Hepatic stellate cell (primary cell): ENCODE measurements around the gene NOL7.

Source experiments
- DNase-seq: peaks from one replicate; pipeline ENCODE4 v3.0.0; 2011; ENCODE audit warnings: low spot score

The NOL7 gene

DNA sequence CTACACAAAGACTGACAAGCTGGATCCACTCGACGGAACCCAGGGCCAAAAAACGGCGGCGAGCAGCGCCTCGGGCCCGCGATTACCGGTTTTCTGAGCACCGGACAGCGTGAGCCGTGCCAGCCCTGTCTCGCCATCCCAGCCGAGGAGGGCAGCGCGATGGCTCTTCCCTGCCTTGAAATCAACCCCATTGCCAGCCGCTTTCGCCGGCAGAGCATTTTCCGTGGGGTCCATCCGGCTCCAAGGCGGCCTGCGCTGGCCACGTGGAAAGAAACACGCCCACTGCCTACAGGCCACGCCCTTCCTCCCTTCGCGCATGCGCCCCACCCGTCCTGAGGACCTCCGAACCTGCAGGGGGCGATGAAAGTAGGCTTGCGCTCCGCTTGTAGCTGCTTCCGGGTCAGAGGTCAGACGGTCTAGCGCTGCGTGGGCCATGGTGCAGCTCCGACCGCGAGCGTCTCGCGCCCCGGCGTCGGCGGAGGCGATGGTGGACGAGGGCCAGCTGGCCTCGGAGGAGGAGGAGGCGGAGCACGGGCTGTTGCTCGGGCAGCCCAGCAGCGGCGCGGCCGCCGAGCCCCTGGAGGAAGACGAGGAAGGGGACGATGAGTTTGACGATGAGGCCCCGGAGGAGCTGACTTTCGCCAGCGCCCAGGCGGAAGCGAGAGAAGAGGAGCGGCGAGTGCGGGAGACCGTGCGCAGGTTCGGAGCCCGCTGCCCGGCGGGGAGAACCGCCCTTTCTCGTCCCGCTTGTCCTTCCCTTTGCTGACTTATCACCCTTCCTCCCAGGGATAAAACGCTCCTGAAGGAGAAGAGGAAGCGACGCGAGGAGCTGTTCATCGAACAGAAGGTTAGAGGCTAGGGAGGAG lies at the start of gene NOL7:
TSS of gene NOL7 (plus strand) at position 410 of the 866 bp plus-strand sequence. CDS start at position 434, 24 bp downstream.
- peak; percentile 95 for DNase-seq

DNA sequence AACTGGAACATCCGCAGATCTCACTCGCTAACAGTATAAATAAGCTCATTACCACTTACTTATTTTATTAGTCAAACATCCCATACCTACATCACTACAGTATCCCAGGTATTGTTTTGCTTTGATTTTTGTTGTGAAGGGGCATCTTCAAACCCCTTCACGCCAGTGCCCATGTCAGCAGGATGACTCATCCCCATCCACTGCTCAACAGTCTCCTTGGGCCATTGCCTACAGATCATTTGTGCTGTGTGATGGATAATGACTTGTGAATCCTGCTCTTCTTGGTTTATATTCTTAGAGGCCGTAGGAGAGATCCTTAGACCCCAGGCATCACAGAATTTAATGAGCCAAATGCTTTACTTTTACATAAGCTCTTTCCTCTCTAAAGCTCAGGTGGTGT lies 49.2 kb upstream of the NOL7 start:
- DNase-seq, result no peak

DNA sequence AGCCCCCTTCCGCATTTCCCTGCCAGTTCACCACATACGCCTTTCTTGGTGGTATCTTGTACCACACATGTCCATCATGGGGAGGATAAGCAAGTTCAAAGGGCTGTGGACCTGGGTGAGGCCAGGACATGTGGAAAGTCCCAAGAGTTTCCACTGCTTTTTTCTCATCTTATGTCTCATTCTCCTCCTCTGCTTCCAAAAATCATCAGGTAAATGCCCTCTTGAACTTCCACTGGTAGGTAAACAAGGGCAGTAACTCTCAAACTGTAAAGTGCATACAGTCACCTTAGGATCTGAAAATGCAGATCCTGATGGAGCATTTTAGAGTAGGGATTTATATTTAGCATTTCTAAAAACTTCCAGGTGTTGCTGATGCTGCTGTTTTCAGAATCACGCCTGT lies 48.6 kb upstream of the NOL7 start:
- no peak for DNase-seq

DNA sequence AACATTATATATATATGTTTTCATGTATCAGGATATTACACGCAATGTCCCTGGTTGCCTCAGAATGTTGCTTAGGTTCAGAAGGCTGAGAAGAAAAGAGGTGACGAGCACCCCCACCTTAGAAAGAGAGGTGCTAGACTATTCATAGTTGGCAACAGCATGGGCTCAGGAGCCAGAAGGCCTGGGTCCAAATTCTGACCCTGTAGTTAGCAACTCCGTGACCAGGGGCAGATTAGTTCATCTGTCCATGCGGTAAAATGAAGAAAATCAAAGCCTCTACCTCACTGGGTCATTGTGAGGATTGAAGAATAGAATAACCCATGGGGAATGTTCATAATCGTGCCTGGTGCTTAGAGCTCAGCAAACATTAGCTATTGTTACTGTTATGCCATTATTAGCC lies 46.2 kb upstream of the NOL7 start:
- no peak for DNase-seq

DNA sequence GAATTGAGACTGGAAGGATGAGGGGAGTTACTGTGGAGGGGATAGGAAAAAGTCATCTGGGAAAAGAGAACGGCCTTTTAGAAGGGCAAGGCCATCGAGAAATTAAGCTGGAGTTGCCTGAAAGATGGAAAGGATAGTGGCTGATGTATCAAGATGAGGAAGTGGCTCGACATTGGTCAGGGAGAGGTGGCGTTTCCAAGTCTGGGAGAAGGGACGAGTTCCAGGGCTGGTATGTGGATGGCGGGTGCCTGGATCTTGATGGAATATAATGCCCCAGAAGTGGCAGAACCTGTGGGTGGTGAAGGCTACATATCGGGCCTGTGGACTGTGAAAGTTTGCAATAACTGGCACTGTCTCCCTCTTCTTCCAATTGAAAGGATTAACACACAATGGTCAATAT lies 42.9 kb upstream of the NOL7 start:
- DNase-seq, result no peak

DNA sequence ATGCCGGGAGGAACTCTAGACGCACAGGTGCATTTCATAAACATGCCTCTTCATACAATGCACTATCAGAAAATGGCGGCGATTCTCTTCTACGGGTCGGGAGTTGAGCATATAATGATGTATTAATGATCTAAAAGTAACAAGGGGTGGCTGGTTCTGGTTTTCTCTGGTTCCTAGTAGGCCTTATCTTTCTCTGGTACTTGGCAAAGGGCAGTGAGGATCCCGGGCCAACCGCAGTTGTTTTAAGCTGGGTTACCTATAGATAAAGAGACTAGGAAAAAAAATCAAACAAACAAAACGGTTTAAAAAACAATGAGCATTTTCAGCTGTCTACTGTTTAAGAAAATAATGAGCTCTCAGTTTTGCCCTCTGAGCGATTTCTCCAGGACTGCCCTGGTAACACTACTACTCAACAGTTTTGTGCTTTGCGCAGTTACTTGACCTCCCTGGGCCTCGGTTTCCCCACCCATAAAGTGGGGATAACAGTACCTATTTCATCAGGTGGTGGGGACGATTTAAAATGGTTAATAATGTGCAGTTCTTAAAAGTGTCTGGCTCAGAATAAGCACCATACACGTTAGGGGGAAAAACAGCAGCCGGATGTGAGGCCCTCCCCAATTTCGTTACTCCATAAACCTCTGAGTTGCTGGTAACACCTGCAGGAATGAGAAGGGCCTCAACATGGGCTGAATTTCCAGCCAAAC lies 42.0 kb upstream of the NOL7 start:
- DNase-seq, result no peak

DNA sequence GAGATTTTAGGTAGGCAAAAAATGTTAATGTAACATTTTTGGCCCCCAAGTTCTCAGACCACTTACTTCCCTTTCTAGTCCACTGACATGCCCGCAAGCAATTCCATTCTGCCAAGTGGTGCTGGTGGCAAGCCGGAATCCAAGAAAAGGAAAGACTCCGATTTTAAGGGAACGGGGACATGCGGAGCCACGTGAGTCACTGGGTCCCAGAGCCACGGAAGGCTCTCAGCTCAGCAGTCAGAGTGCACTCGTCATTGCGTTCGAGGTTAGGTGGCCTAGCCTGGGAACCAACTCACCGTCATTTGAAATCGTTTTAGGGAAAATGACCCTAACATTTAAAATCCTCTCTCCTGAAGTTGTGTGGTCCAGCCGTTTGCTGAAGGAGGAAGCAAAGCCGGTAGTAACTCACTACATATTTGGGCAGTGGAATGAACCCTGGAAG lies 41.4 kb upstream of the NOL7 start:
- peak; percentile 56 for DNase-seq

DNA sequence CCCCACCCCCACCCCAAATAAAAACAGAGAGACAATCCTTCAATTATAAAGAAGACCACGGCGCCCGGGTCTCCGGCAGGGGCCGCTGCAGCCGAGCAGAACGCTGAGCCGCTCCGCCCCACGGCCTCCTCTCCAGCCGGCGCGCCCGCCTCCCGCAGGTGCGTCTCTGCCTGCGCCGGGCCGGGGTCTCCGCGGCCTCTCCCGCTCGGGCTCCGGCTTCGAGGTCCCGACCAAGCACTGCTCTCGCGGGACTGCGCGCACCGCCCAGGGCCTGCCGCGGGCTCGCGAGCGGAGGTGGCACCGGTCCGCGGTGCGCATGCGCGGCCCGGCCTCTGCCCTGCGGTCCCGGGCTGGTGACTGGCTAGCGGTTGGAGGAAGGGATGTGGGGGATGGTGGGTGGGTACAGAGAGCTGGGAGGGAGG lies 41.0 kb upstream of the NOL7 start:
- peak; percentile 98 for DNase-seq

DNA sequence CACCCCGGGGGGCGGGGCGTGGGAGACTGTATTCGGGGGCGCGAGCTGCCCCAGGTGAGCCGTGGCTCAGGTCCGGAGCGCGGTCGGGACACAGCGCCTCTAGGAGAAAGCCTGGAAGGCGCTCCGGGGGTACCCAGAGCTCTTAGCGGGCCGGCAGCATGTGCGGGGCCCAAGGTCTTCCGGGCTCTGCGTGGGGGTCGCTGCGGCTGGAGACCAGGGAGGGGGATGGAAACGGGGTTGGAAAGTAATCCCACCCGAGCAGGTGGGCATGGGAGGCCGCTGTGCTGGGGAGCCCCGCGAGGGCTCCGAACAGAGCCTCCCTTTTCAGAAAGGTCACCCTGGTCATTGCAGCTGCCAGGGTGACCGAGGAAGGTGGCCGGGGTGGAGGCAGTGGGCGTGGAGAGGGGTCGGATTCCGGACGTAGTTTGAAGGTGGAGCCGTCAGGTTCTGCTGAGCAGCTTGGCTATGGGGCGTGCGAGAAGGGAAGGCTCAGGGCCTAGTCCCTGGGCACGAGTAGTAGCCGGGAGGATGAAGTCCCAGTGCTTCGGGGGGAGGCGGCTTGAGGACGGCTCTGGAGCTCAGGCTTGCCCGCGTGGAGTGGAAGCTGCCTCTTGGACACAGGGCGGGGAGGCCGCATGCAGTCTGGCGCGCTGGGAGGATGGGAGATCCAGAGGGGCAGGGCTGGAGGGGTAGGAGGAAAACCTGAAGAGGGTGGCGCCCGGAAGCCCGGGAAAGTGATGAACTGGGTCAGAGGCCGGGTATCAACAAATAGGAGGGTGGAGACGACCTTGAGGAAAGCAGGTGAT lies 40.4 kb upstream of the NOL7 start, which contains the start of gene SIRT5:
TSS of gene SIRT5 (plus strand) at position 31 of the 806 bp plus-strand sequence. CDS start 9,510 bp downstream, outside the sequence.
- peak; percentile 78 for DNase-seq

DNA sequence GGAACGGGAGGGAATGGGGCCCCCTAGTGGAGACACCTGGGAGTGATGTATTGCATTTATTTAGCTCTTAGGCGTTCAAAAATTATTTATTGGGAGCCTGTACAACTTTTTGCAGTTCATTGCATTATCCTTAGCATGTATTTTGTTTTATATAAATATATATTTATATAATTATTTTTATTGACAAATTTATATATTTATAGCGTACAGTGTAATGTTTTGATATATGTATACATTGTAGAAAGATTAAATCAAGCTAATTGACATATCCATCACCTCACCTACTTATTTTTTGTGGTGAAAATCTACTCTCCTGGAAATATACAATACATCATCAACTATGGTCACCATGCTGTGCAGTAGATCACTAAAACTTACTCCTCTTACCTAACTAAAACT lies 39.8 kb upstream of the NOL7 start:
- no peak for DNase-seq

DNA sequence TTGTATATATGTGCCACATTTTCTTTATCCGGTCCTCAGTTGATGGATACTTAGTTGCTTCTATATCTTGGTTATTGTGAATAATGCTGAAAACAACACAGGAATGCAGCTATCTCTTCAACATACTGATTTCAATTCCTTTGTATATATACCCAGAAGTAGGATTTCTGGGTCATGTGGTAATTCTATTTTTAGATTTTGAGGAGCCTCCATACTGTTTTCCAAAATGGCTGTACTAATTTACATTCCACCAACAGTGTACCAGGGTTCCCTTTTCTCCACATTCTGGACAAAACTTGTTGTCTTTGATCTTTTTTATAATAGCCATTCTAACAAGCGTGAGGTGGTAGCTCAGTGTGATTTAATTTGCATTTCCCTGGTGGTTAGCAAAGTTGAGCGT lies 39.1 kb upstream of the NOL7 start:
- DNase-seq, result no peak

DNA sequence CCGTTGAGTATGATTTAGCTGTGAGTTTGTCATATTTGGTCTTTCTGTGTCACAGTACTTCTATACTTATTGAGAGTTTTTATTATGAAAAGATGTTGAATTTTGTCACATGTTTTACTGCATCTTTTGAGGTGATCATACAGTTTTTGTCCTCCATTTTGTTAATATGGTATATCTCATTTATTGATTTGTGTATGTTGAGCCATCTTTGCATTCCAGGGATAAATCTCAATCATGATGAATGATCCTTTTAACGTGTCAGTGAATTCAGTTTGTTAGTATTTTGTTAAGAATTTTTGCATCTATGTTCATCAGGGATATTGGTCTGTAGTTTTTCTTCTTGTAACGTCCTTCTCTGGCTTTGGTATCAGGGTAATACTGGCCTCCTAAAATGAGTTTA lies 37.2 kb upstream of the NOL7 start:
- no peak for DNase-seq

DNA sequence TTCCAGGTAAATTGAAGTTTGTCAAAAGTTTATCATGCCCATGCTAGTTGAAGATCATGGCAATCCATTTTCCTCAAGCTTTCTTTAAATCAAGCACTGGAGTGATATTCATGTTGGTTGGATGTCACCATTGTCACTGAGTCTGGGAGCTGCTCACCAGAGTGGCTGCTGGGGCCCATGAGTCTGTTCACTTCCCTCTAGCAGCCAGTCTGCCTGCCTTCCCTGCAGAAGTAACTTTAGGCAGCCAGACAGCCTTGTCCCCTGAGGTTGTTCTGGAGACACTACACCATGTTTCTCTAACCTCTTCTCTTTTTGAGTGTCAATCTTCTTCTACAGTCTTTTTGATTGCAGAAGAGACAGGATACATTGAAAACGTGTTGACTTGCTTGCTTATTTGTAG lies 35.2 kb upstream of the NOL7 start:
- no peak for DNase-seq

DNA sequence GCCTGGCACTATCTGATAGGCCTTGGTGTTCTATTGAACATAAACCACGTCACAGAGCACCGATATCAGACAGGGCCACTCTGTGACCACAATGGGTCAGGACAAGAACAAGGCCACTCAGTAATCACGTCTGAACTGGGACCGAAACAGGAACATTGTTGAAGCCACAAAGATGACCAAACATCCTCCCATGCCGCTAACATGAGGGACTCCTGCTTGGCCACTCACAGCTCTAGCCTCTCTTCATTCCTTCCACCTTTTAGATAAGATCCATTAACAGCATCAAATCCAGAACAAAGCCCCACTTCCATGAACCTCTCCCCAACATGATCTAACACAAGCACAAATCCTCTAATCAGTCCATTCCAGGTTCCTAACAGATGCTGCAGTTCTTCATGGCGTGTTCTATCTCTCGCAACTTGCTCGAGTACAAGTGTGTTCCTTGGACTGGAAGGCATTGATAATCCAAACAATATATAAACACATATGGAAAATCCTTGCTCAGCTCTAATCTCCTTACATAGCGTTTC lies 33.4 kb upstream of the NOL7 start:
- DNase-seq, result no peak

DNA sequence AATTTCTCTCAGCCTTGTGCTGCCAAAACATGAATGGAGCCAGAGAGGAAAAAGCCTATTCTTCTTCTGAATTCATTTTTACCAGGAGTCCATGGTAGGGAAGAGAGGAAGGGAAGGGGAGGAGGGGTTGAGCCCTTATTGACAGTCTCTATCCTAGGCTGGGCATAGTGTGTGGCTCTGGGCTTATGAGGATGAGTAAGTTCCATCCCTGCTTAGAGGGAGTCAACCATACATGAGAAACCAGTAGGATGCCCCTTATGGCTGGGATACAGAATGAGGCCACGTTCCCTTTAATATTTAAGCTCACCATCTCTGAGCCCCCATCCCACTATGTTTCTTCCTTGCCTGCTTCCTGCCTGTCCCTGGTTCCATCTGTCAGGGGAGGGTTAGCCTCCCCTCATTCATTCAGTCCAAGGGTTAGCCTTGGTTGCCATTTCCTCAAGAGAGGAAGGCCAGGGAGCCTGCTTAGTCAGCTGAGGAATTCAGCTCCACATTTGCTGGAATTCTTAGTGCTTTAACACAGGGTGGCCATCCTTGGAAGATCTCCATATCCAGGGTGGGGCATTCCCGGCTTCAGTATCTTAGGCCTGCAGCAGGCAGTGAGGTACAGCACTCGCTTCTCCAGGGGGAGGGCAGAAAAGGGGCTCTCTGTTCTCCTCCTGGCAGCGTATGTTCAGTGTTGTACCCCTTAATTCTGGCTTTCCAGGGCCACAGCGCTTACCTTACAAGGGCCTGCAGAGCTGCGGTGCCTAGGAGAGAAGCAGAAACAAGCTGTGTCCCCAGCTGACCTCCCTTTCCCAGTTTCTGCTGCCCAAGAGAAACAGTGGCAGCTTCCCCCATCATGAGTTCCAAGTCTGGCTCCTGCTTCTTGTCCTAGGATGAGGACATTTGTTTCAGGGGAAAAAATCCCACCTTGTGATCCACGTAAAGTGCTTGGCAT lies 28.3 kb upstream of the NOL7 start:
- peak; percentile 14 for DNase-seq

DNA sequence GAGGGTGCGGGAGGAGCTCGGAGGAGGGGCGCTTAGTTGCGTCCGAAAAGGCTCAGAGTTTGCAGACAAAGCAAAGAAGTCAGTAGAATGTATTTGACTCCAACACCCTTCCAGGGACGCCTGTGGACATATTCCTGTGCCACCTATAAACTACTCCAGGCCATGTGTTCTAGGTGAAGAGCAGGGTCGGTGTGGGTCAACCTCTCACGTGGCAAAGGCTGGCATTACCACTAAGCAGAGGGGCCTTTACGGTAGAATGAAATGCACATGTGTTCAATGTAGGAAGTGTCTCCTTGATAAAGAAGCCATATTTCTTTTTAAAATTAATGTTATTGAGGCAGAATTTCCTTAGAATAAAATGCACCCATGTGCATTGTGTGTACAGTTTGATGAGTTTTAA lies 25.3 kb upstream of the NOL7 start:
- no peak for DNase-seq

DNA sequence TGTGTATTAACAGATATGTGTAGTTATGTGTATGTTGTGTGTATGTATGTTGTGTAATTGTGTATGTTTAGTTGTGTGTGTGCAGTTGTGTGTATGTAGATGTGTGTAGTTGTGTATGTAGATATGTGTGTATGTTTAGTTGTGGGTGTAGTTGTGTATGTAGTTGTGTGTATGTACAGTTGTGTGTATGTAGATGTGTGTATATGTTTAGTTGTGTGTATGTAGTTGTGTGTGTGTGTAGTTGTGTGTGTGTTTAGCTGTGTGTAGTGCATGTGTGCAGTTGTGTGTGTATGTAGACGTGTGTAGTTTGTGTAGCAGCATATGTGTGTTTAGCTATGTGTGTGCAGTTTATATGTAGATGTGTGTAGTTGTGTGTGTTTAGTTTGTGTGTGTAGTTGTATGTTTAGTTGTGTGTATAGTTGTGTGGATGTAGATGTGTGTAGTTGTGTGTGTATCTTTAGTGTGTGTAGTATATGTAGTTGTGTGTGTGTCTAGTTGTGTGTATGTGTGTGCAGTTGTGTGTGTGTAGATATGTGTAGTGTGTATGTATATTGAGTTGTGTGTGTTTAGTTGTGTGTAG lies 24.5 kb upstream of the NOL7 start:
- DNase-seq, result no peak

DNA sequence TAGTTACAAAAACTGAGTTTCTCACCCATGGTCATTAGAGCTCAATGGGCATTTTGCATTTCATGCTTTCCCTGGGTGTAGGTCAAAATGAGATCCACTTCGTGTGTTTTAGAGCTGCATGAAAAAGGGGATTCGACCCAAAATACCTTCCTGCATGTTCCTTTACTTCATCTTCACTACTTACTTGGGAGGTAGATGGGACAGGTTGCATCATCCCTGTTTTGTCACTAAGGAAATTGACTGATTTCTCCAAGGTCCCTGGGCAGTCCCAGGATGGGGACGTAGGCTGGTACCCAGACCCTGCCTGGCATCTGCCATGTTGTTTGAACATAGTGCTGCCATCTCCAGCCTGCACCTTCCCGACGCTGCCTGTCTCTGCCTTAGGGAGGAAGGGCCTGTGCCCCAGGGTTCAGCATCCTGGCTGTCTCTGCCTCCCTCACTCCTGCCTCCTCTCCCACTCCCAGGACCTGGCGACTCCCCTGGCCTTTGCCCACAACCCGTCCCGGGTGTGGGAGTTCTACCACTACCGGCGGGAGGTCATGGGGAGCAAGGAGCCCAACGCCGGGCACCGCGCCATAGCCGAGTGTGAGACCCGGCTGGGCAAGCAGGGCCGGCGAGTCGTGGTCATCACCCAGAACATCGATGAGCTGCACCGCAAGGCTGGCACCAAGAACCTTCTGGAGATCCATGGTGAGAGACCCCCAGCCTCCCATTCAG lies 23.8 kb upstream of the NOL7 start:
- DNase-seq, result no peak

DNA sequence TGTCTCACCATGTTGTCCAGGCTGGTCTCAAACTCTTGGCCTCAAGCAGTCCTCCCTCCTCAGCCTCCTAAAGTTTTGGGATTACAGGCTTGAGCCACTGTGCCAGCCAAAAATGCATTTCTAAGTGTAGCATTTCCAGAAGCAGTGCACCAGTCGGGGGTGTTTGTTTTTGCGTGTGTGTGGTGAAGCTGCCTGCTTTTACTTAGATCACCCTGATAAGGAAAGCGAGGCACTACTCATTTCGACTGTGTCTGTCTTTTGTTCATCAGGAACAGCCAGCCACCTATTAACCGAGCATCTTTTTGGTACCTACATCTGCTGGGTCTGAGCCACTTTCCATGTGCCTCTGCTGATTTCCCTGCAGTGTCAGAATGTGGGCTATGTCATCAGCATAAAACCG lies 22.0 kb upstream of the NOL7 start:
- DNase-seq, result no peak

DNA sequence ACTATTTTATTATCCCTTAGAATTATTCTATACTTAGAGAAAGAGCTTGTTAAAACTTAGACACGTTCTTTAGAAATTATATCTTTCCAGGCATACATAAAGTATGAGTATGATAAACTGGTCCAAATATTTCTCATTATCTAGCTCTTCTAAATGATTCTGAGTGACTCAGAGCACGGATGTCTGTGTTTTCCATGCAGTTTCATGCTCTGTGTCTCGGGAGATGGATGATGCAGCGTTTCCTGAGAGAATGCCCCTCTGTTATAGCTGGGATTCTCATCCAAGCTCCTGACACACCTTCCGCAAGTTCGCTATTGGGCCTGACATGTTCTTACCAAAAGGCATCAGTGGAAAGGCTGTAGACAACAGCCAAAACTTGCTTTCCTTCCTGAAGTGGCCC lies 21.4 kb upstream of the NOL7 start:
- no peak for DNase-seq
